Fibroblast of lung (primary cell): ENCODE measurements around the gene SGCD. TPM values are rescaled to one million over a fixed set of nuclear protein-coding genes. Genes with fewer than 3 reads are reported as not detected.
A peak's percentile ranks its signal among the peaks of the same experiment; 100 is the strongest.

Experiments used
- DNase-seq, 2 donors: peaks; one replicate each; pipeline versions ENCODE4 v3.0.0 to v3.0.0-alpha.2; 2010; ENCODE audit warnings: low read depth in 2 of 2
- H2AFZ ChIP-seq: 2 replicates; pipeline ENCODE4 v1.5.1; 2012; ENCODE audit warnings: low read length, control low read depth, inconsistent platforms
- H3K27ac ChIP-seq: 2 replicates; pipeline ENCODE4 v1.5.1; 2011; ENCODE audit warnings: low read length, control low read depth; ENCODE audit not compliant: insufficient read depth
- H3K27me3 ChIP-seq: 2 replicates; pipeline ENCODE4 v1.5.1; 2011; ENCODE audit warnings: mild to moderate bottlenecking, low read length; ENCODE audit not compliant: control insufficient read depth, insufficient read depth
- H3K36me3 ChIP-seq: 2 replicates; pipeline ENCODE4 v1.5.1; 2011; ENCODE audit warnings: low read length; ENCODE audit not compliant: control insufficient read depth, insufficient read depth
- H3K4me1 ChIP-seq: 2 replicates; pipeline ENCODE4 v1.5.1; 2011; ENCODE audit warnings: low read length; ENCODE audit not compliant: control insufficient read depth, insufficient read depth; ENCODE audit errors: extremely low read depth
- H3K4me2 ChIP-seq: 2 replicates; pipeline ENCODE4 v1.5.1; 2011; ENCODE audit warnings: low read length, control low read depth; ENCODE audit not compliant: insufficient read depth; ENCODE audit errors: extremely low read depth
- H3K4me3 ChIP-seq, 4 experiments: fragments of 200-600 bp in 1 of 4; sonication (generic) in 1 of 4; replicated peaks in 1 of 4; 2 replicates each; pipeline ENCODE4 v1.5.1; 2011 to 2016; ENCODE audit warnings: low read length in 4 of 4, low read depth in 3 of 4, mild to moderate bottlenecking in 3 of 4, control low read depth in 2 of 4, inconsistent platforms in 1 of 4, mixed read lengths in 1 of 4; ENCODE audit not compliant: insufficient read depth in 1 of 4; ENCODE audit errors: control extremely low read depth in 1 of 4
- H3K79me2 ChIP-seq: 2 replicates; pipeline ENCODE4 v1.5.1; 2012; ENCODE audit warnings: mild to moderate bottlenecking, low read length, inconsistent platforms; ENCODE audit not compliant: control insufficient read depth, insufficient read depth
- H3K9ac ChIP-seq: 2 replicates; pipeline ENCODE4 v1.5.1; 2011; ENCODE audit warnings: mild to moderate bottlenecking, low read length, control low read depth; ENCODE audit not compliant: insufficient read depth
- H3K9me3 ChIP-seq: 2 replicates; pipeline ENCODE4 v1.5.1; 2012; ENCODE audit warnings: low read depth, low read length; ENCODE audit not compliant: control insufficient read depth, insufficient read depth
- H4K20me1 ChIP-seq: 2 replicates; pipeline ENCODE4 v1.5.1; 2011; ENCODE audit warnings: low read length; ENCODE audit not compliant: control insufficient read depth, insufficient read depth; ENCODE audit errors: extremely low read depth
- CTCF ChIP-seq, 2 donors: IDR thresholded peaks in 1 of 2; conservative IDR thresholded peaks in 1 of 2; 1 replicate in 1 of 2; 2 replicates in 1 of 2; pipeline ENCODE4 v1.5.1; 2011 to 2012; ENCODE audit warnings: low read length in 2 of 2, control low read depth in 1 of 2, inconsistent platforms in 1 of 2, low read depth in 1 of 2, mild to moderate bottlenecking in 1 of 2
- EZH2 ChIP-seq: IDR thresholded peaks from 2 replicates; pipeline ENCODE4 v1.5.1; 2012; ENCODE audit warnings: low read length, control low read depth, mild to moderate bottlenecking; ENCODE audit errors: missing control alignments
- polyA plus RNA-seq, 2 donors: library from polyadenylated mRNA; depleted of rRNA in 1 of 2; stranded (reverse) in 1 of 2; unstranded in 1 of 2; fragments of >200 nt; gene quantifications; 2 replicates each; pipeline ENCODE4 v1.2.1, GENCODE V29; 2011 to 2012; ENCODE audit warnings: missing spikeins in 1 of 2
- total RNA-seq: library from RNA; depleted of rRNA; stranded (reverse); fragments of >200 nt; gene quantifications from 2 replicates; pipeline ENCODE4 v1.2.1, GENCODE V29; 2014

SGCD gene
- total and polyA plus RNA-seq, 2 donors (not counting 1 experiment from before 2014, with no cell fraction given), result 13.3 to 67.5 TPM

GRCh38 chr5:156402387-156402921 lies 75.5 kb downstream of the SGCD start:
- no peaks in the 10 kb centered on the region for H3K36me3 ChIP-seq
- no peak for TF ChIP-seq EZH2
- TF ChIP-seq CTCF (conservative IDR thresholded peaks at IDR 0.05 in 1 of 2, IDR thresholded peaks at IDR 0.05 in 1 of 2; ENCODE audit: low read depth in 1 of 2, low read length in 2 of 2), result no peak
- no peak overlapping the region for H3K4me2 ChIP-seq
- no peaks in the 10 kb centered on the region for H3K4me1 ChIP-seq
- H3K27me3 ChIP-seq, result no peaks in the 10 kb centered on the region
- H4K20me1 ChIP-seq, result no peaks in the 10 kb centered on the region
- no peak overlapping the region for H3K9ac ChIP-seq
- peak in 1 of 2 donors; percentile 45 for DNase-seq
- H3K4me3 ChIP-seq, result no peak overlapping the region
- no peaks in the 10 kb centered on the region for H3K9me3 ChIP-seq
- no peak overlapping the region for H3K27ac ChIP-seq
- no peak overlapping the region for H2AFZ ChIP-seq
- H3K79me2 ChIP-seq, result no peaks in the 10 kb centered on the region

GRCh38 chr5:156405988-156406387 lies 79.0 kb downstream of the SGCD start:
- Histone ChIP-seq H3K79me2 (no peaks in the 10 kb centered on the region), H4K20me1 (no peaks in the 10 kb centered on the region), H3K9me3 (no peaks in the 10 kb centered on the region), H3K9ac (no peak overlapping the region), H3K36me3 (no peaks in the 10 kb centered on the region), H3K4me3 (no peak overlapping the region), H3K27ac (no peak overlapping the region), H3K4me1 (peaks cover 6% of the 10 kb centered on the region), H2AFZ (no peak overlapping the region), H3K27me3 (no peaks in the 10 kb centered on the region), H3K4me2 (no peak overlapping the region)
- TF ChIP-seq CTCF (conservative IDR thresholded peaks at IDR 0.05 in 1 of 2, IDR thresholded peaks at IDR 0.05 in 1 of 2; ENCODE audit: low read depth in 1 of 2, low read length in 2 of 2) (no peak), EZH2 (no peak)
- no peak for DNase-seq

- no peak for TF ChIP-seq CTCF (conservative IDR thresholded peaks at IDR 0.05 in 1 of 2, IDR thresholded peaks at IDR 0.05 in 1 of 2; ENCODE audit: low read depth in 1 of 2, low read length in 2 of 2)
- TF ChIP-seq EZH2, result no peak
- no peak for DNase-seq
- H3K79me2 ChIP-seq, result no peaks in the 10 kb centered on the region
Measured at GRCh38 chr5:156407251-156407650, 80.3 kb downstream of the SGCD start.

More at GRCh38 chr5:156407251-156407650, 80.3 kb downstream of the SGCD start:
- no peak overlapping the region for H3K9ac ChIP-seq
- no peaks in the 10 kb centered on the region for H3K36me3 ChIP-seq
- H2AFZ ChIP-seq, result no peak overlapping the region
- H3K9me3 ChIP-seq, result no peaks in the 10 kb centered on the region
- H4K20me1 ChIP-seq, result no peaks in the 10 kb centered on the region
- peaks cover 7% of the 10 kb centered on the region for H3K4me1 ChIP-seq
- no peaks in the 10 kb centered on the region for H3K27me3 ChIP-seq
- H3K27ac ChIP-seq, result no peak overlapping the region
- H3K4me2 ChIP-seq, result no peak overlapping the region
- H3K4me3 ChIP-seq, result no peak overlapping the region
